Measurements from ENCODE around the gene PMEPA1.

DNA sequence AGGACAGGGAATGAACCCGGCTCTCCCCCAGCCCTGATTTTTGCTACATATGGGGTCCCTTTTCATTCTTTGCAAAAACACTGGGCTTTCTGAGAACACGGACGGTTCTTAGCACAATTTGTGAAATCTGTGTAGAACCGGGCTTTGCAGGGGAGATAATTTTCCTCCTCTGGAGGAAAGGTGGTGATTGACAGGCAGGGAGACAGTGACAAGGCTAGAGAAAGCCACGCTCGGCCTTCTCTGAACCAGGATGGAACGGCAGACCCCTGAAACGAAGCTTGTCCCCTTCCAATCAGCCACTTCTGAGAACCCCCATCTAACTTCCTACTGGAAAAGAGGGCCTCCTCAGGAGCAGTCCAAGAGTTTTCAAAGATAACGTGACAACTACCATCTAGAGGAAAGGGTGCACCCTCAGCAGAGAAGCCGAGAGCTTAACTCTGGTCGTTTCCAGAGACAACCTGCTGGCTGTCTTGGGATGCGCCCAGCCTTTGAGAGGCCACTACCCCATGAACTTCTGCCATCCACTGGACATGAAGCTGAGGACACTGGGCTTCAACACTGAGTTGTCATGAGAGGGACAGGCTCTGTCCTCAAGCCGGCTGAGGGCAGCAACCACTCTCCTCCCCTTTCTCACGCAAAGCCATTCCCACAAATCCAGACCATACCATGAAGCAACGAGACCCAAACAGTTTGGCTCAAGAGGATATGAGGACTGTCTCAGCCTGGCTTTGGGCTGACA, 60.8 kb downstream of the PMEPA1 start:
- TF ChIP-seq, protein P1, sequence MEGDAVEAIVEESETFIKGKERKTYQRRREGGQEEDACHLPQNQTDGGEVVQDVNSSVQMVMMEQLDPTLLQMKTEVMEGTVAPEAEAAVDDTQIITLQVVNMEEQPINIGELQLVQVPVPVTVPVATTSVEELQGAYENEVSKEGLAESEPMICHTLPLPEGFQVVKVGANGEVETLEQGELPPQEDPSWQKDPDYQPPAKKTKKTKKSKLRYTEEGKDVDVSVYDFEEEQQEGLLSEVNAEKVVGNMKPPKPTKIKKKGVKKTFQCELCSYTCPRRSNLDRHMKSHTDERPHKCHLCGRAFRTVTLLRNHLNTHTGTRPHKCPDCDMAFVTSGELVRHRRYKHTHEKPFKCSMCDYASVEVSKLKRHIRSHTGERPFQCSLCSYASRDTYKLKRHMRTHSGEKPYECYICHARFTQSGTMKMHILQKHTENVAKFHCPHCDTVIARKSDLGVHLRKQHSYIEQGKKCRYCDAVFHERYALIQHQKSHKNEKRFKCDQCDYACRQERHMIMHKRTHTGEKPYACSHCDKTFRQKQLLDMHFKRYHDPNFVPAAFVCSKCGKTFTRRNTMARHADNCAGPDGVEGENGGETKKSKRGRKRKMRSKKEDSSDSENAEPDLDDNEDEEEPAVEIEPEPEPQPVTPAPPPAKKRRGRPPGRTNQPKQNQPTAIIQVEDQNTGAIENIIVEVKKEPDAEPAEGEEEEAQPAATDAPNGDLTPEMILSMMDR (IDR thresholded peaks at IDR 0.05; ENCODE audit: insufficient read depth, low read depth, low read length) = no peak
- TF ChIP-seq EZH2 (IDR thresholded peaks at IDR 0.05; ENCODE audit: insufficient read depth, low read length) = no peak
